HG03039 (cell line): ENCODE data around the gene TRAK1.
"Not testable (repeated sequence)": the region's sequence is repeated elsewhere in the genome, so short reads cannot be mapped to it uniquely, and the experiment has no call there.

Experiments used
- ATAC-seq: cut with Tn5 transposase; IDR thresholded peaks from one replicate; pipeline ENCODE4 v1.9.1; 2021; ENCODE audit warnings: mild to moderate bottlenecking, moderate library complexity; ENCODE audit not compliant: unreplicated experiment

The TRAK1 gene, protein sequence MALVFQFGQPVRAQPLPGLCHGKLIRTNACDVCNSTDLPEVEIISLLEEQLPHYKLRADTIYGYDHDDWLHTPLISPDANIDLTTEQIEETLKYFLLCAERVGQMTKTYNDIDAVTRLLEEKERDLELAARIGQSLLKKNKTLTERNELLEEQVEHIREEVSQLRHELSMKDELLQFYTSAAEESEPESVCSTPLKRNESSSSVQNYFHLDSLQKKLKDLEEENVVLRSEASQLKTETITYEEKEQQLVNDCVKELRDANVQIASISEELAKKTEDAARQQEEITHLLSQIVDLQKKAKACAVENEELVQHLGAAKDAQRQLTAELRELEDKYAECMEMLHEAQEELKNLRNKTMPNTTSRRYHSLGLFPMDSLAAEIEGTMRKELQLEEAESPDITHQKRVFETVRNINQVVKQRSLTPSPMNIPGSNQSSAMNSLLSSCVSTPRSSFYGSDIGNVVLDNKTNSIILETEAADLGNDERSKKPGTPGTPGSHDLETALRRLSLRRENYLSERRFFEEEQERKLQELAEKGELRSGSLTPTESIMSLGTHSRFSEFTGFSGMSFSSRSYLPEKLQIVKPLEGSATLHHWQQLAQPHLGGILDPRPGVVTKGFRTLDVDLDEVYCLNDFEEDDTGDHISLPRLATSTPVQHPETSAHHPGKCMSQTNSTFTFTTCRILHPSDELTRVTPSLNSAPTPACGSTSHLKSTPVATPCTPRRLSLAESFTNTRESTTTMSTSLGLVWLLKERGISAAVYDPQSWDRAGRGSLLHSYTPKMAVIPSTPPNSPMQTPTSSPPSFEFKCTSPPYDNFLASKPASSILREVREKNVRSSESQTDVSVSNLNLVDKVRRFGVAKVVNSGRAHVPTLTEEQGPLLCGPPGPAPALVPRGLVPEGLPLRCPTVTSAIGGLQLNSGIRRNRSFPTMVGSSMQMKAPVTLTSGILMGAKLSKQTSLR

DNA sequence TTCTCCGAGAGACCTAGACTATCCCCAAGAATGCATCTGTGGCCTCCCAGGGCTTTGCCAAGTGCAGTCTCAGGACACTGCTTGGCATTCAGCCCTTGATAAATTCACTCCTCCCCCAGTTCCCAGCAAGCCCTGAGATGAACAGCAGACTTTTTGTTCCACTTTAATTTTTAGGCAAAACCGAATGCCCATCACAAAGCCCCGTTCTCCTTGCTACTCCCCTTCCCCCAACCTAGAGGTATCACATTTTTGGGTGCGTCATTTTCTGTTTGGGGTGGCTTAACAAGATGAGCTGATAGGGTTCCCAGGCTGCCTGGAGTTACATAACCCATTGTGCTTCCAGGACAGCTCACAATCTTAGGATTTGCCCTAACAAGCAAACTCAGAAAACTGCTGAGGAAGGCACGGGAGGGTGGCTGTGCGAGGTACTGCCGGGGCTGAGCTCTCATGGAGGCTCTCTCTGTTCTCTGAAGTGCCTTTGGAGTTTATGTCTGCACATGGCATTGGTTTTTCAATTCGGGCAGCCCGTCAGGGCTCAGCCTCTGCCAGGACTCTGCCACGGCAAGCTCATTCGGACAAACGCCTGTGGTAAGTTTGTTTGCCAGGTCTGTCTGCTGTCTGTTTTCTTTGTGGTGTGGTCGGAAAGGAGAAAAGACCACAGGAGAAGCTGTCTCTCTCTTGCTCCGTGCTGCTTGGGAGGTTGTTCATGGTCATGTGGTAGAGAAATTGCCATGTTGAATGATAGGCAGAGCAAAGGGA is at the start of gene TRAK1:
Gene TRAK1, plus strand, starts transcription at position 385 of the 759 bp plus-strand sequence. Its CDS starts 113 bp downstream, at position 498.
- ATAC-seq: no peak

DNA sequence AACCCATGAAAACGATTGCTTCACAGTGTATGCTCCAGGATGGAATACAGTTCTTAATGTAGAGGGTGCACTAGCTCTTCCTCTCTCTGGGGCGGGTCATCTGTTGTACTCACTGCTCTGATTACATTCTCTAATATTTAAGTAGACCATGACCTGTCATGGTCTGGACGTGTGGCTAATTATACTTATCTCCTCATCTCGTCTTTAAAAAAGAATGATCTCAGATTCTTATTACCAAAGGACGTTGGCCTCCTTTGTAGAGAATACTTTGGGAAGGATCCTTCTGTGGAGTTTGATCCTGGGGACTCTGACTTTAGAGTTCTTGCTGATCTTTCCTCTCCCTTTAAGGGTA is 48.4 kb upstream of the TRAK1 start:
- no peak for ATAC-seq

DNA sequence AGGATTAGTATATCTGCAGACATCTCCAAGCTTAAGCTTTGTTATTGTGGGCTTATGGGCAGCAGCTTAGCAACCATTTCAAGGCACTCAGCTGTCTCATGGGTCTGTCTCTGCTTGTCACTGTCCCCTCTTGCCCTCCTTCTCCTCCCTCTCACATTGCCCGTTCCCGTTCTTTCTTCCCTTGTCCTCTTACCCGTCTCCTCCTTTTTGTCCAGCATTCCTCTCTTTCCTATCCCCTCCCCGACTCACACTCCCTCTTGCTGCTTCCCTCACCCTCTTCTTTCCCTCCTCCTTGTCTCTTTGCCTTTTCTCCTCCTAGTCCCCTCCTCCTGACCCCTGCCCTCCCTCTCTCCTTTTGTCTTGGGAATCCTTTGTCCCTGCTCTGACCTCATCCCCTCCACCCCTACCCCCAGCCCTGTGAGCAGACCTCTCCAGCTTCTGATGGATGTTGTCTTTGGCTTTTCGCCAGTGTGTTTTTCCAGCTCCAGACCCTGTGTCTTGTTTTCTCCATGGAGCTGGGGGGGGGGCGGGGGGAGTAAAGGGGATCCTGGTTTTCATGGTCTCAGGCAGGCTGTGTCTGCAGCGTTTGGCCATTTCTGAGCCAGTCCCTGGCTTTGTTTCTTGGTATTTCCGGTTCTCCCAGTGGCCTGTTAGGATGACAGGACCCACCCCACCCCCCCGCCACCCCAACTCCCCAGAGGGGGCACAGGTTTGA is 47.9 kb upstream of the TRAK1 start:
- no peak for ATAC-seq

DNA sequence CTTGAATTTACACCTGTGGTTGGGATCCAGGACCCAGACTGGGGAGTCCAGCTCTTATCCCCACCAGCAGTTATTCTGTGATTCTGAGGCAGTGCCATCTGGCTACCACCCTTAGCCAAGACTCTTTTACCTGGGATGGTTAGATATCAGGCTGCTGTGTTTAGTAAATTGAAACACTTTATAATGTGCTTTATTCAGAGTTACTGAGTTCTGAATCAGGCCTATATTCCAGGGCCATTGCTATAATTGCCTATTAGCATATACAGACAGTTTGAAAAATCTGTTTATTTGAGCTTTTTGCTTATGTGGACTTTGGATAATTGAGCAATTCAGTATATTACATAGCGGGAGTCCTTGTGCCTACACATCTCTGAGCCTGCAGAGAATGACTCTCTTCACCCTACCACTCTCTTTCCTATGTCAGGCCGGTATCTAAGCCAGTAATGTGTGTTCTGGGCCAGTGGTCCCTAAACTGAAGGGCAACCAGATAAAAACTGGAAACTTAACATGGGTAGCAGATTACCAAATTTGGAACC is 45.4 kb upstream of the TRAK1 start:
- ATAC-seq: no peak

DNA sequence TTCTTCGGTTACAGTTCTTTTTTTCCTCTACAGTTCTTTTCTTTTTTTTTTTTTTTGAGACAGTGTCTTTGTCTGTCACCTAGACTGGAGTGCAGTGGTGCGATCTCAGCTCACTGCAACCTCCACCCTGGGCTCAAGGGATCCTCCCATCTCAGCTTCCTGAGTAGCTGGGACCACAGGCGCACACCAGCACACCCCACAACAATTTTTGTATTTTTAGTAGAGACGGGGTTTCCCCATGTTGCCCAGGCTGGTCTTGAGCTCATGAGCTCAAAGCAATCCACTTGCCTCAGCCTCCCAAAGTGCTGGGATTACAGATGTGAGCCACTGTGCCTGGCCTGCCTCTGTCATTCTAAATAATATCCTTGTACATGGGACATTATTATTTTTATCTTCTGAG is 42.6 kb upstream of the TRAK1 start:
- ATAC-seq: not testable (repeated sequence)

DNA sequence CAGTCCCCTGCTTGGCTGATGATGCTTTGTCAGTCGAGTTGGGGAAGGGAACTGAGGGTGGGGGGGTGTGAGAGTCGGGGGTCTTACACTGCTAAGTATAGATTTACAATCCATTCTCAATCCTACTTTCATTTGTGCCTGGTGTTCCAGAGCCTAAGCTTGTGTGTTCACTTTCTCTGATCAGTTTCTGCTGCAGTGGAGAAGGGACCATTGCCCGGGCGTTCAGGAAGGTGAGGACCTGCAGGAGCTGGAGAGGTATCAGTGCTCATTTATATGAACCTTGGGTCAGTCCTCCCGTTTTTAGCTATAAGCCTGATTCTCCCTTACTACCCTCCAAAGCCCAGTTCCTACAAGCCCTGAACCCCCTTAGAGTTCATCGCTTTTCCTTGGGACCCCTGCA is 41.0 kb upstream of the TRAK1 start:
- no peak for ATAC-seq

DNA sequence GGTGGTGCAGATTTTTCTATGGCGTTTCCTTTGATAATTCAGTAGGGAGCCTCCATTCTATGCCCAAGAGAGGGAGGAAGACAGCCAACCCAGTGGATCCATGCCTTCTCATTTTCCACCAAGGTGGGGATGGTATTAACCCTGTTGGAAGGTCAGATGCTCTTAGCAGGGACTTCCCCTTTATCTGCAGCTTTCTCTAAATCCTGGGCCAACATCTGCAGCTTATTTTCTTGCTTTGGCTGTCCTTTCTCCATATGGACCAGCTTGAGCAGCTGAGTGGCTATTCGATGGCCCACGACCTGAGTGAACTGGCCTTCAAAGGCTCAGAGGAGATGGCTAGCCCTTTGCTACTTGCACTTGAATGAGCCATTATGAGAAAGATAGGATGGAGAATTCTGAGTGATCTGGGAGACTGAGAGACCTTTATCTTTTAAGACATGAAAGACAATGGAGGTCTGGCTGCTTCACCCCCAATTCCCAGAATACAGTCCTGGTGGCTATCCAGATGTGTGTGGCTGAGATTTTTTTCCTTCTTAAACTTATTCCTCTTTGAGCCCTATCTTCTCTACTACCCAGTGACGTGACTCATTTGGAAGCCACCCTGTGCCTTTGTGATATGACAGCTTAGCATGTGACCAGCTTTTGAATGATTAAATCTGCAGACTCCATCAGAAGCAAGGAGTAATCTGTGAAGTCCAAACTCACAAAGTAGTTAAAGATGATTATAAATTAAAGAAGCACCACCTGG is 39.6 kb upstream of the TRAK1 start:
- ATAC-seq: no peak

DNA sequence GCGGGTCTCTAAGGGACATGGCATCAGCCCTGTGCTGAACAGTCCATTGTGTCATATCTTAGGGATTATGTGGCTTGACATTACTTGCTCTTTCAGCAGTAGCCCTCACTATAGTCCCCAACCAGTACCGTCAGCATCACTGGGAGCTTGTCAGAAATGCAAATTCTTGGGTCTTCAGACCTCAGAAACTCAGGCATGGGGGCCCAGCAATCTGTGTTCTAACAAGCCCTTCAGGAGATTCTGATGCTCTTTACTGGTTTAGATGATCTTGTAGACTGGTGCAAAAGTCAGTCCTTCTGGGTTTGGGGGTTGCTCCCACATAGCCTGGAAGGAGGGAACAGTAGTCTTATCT is 39.0 kb upstream of the TRAK1 start:
- no peak for ATAC-seq

DNA sequence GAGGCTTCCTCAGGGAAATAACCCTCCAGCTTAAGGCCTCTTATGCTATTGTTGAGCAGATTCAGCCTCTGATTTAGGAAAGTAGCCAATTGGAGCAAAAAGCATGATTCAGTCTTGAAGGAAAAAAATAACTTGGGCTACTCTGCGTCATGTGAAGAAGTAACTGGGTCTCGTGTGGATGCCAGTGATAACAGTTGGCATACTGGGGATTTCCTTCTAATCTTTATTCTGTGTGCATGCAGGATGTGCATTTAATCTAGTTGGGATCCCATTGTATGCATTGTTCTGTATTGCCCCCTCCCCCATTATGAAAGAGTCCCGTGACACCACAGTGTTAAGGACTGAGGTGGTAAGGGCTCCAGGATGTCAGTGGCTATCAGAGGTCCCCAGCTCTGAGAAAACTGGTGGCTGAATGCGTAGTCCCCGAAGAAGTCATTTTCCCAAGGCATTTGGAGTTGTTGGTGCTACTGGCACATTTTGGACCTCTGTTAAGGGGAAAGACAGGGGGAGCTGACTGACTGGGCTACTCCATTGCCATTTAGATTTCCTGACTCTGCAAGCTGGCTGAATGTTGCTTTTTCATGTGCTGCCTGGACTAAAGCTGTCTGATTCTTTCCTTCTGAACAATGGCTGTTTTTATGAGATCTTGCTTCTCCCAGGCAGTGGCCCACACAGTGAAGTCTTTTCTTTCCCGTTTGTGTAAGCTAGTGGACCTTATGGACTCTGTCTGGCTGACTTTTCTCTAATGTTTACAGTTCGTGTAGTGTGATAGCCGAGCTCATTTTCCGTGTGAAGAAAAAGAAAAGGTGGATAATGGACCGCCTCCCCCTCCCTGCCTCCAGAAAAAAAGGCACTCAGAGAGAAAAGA is 38.4 kb upstream of the TRAK1 start:
- ATAC-seq: no peak

DNA sequence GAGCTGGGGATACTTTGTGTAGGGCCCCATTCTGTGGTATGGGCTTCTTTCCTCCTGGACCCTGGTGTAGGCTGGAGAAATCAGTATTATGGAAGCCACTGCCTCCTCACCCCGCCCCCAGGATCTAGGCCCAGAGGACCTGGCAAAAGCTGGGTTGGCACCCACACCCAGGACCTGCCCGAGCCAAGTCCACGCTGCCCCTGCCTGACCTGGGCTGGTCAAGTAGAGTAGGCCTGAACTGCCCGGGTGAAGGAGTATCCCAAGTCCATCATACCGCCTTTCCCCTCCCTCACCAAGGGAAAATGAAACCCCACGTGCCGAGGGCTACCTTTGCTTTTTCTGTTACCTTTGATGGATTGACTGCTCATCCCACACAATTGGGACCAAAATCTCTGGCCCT is 37.7 kb upstream of the TRAK1 start:
- no peak for ATAC-seq

DNA sequence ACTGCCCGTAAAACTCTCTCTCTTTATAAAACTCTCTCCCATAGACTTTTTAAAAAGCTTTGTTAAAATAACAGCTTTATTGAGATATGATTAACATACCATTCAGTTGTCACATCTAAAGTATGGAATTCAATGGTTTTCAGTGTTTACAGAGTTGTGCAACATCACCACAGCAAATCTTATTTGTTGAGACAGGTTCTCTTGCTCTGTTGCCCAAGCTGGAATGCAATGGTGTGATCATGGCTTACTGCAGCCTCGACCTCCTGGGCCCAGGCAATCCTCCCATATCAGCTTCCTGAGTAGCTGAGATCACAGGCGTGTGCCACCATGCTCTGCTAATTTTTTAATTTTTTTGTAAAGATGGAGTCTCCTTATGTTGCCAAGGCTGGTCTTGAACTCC is 35.9 kb upstream of the TRAK1 start:
- no peak for ATAC-seq

DNA sequence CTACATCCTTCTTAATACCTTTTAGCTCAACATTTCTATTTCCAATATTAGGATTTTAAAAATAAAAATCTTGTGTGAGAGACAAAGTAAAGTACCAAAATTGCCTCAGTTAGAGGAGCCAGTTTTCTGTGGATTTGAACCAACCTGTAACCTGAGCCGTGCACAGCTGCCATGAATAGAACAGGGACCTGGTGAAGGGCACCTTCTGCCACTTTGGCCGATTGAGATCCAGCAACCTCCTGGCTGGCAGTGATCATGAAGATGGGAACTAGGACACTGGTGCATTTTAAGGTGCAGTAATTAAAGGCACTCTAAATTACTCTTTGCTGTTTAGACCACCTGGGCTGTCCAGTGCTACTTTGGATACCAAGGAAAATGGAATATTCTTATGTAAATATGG is 34.3 kb upstream of the TRAK1 start:
- no peak for ATAC-seq

DNA sequence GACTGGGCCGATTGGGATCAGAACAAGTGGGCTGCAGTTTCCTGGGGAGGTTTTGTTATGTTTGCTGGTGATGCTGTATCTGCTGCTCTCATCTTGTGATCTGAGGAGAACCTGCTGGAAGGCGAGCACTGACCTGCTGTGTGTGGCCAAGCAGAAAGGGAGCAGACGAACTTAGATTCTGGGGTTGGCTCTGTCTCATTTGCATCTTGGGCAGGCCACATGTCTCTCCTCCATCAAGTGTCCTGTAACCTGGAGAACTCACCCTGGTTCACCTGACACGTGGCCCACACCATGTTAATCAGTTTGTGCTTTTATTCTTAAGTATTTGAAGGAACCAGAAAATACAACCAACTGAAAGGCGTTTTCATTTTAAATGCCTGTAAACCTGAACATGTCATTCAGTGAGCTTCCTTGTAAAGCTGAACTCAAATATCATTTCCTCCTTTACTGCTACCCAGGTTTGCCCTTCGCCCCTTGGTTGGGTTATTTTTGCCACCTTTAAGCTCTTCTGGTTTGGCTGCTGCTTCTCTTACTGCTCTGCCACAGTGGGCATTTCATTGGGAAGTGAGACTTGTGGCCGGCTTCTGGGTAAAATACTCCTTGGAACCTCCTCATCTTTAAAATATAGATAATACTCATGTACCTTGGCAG is 33.5 kb upstream of the TRAK1 start:
- no peak for ATAC-seq

DNA sequence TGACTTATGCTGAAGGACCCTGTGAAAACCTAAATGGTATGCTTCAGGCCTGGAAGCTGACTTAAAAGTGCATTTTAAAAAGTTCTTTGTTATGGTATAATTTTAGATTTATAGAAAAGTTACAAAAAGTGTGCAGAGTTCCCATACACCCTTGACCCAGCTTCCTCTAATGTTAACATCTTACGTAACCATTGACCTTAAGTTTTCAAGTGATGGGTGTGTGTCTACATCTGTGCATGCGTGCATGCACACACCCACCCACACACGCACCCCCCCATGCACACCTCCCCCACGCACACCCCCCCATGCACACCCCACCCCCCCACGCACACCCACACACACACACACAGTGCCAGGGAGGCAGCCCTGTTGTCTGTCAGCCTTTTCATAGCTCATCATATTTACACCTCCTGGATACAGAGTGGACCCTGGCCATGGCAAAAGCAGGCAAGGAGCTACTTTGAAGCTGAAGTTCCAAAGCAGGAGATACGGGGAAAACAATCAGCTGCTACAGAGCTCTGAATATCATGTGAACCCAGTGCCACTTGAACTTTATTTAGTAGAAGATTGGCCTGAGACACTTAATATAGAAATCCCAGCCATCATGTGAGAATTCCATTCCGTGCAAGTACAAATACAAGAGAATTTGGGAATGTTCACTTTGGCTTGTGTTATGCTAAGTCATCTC is 30.0 kb upstream of the TRAK1 start:
- no peak for ATAC-seq

DNA sequence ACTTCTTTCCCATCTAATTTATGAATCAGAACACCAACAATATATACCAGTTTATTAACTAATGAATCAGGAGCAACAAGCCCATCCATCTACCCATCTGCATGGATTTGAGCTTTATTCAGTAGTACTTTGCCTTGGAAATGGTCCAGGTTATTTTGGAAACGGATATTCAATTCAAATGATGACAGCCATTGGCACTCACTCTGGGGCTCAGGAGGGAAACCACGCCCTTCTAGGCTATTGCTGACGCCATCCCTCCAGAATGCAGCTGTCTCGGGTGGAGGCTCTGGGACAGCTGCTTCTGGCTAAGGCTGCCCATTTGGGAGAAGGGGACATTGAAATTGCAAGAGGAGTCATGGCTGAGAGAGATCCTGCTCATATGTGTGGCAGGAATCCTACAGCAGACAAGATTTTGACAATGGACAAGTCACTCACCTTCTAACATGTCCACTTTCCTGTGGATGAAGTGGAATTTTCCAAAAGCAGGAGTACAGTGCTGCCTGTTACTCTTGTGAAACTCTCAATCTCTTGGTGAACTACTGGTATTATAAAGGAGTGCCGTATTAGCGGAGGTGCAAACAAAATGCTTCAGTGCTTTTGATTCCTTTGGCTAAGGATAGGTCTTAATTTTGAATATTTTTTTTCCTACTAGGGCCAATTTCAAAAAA is 29.3 kb upstream of the TRAK1 start:
- no peak for ATAC-seq

DNA sequence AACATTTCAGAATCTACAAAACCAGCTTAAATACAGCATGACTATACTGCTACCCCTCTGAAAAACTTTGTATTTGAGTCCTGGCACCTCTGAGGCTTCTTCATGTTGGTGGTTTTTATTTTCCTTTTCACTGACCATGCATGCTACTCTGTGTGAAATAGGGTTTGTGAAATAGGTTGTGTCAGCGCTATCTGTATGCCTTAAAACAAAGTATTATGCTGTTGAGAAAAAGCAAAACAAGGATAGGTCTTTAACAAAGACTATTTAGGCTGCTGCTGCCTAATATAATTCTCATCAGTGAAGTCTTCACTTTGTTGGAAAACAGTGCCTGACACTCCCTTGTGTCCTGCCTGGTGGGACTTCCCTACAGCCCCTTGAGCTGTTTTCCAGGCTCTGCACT is 28.7 kb upstream of the TRAK1 start:
- no peak for ATAC-seq

DNA sequence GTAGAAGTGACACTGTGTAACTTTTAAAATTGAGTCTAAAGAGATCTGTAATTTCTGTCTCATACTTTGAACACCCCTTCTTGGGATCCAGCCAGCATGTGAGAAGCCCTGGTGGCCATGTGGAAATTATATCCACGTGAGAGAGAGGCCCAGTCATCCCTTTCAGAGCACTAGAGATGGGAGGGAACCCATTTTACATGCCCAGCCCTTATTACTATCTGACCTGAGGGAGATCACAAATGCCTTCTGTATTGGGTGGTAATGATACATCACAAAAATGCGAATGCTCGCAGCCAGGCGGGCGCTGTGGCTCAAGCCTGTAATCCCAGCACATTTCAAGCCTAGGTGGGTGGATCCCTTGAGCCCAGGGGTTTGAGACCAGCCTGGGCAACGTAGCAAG is 27.3 kb upstream of the TRAK1 start:
- ATAC-seq: no peak
